Hepatocyte (in vitro differentiated cells): Measurements from ENCODE around the gene MC5R. TPM values are rescaled to one million over a fixed set of nuclear protein-coding genes. Genes with fewer than 3 reads are reported as not detected.

ENCODE experiments used
- DNase-seq: peaks from one replicate; pipeline ENCODE4 v3.0.0-alpha.2; 2016; ENCODE audit warnings: low spot score
- H2AFZ ChIP-seq: fragments of 200-600 bp; sonication (generic); 2 replicates; pipeline ENCODE4 v1.6.0; 2016; ENCODE audit warnings: antibody characterized with exemption, mild to moderate bottlenecking
- H3K27ac ChIP-seq: fragments of 200-600 bp; sonication (generic); 2 replicates; pipeline ENCODE4 v1.5.1; 2016; ENCODE audit warnings: mild to moderate bottlenecking
- H3K27me3 ChIP-seq: fragments of 200-600 bp; sonication (generic); 2 replicates; pipeline ENCODE4 v1.6.1; 2016
- H3K36me3 ChIP-seq: fragments of 200-600 bp; sonication (generic); replicated peaks from 2 replicates; pipeline ENCODE4 v1.5.1; 2016; ENCODE audit warnings: low read depth; ENCODE audit not compliant: insufficient read depth
- H3K4me1 ChIP-seq: fragments of 200-600 bp; sonication (generic); 2 replicates; pipeline ENCODE4 v1.5.1; 2016; ENCODE audit warnings: mild to moderate bottlenecking, moderate library complexity; ENCODE audit not compliant: insufficient read depth
- H3K4me2 ChIP-seq: fragments of 200-600 bp; sonication (generic); 2 replicates; pipeline ENCODE4 v1.6.0; 2016
- H3K4me3 ChIP-seq: fragments of 200-600 bp; sonication (generic); 2 replicates; pipeline ENCODE4 v1.5.1; 2016; ENCODE audit warnings: mild to moderate bottlenecking
- H3K79me2 ChIP-seq: fragments of 200-600 bp; sonication (generic); 2 replicates; pipeline ENCODE4 v1.6.0; 2017; ENCODE audit warnings: mild to moderate bottlenecking
- H3K9me2 ChIP-seq: fragments of 200-600 bp; sonication (generic); replicated peaks from 2 replicates; pipeline ENCODE4 v1.6.0; 2017; ENCODE audit warnings: mild to moderate bottlenecking; ENCODE audit not compliant: insufficient read depth
- H3K9me3 ChIP-seq: fragments of 200-600 bp; sonication (generic); 2 replicates; pipeline ENCODE4 v1.5.1; 2016; ENCODE audit warnings: low read depth, mild to moderate bottlenecking
- H4K20me1 ChIP-seq: fragments of 200-600 bp; sonication (generic); 2 replicates; pipeline ENCODE4 v1.6.0; 2016; ENCODE audit warnings: mild to moderate bottlenecking; ENCODE audit not compliant: insufficient read depth, poor library complexity, severe bottlenecking
- EZH2 ChIP-seq: fragments of 200-600 bp; sonication (generic); IDR thresholded peaks from 2 replicates; pipeline ENCODE4 v1.6.1; 2016; ENCODE audit warnings: antibody characterized with exemption, mild to moderate bottlenecking, borderline replicate concordance
- EZH2phosphoT487 ChIP-seq: fragments of 200-600 bp; sonication (generic); IDR thresholded peaks from one replicate; pipeline ENCODE4 v1.6.1; 2018; ENCODE audit warnings: antibody characterized with exemption, mild to moderate bottlenecking, low read depth, moderate library complexity; ENCODE audit not compliant: unreplicated experiment, severe bottlenecking
- WGBS: methylation state at CpG from one replicate; pipeline ENCODE4 v1.1.6; 2016; ENCODE audit warnings: low lambda C conversion rate; ENCODE audit errors: missing lambda C conversion rate; 5-methylcytosine and 5-hydroxymethylcytosine counted together
- polyA plus RNA-seq: library from polyadenylated mRNA; unstranded; fragments of >200 nt; fragmentation: Nextera tagmentation; extraction: Ambion mirVana; gene quantifications from 2 replicates; pipeline ENCODE4 v1.2.1, GENCODE V29; 2016
- total RNA-seq: library from RNA; depleted of rRNA; stranded (reverse); fragments of >200 nt; gene quantifications from 2 replicates; pipeline ENCODE4 v1.2.3, GENCODE V29; 2014
- TF ChIP-seq, protein P1 (sequence below): fragments of 200-600 bp; sonication (generic); IDR thresholded peaks from 2 replicates; pipeline ENCODE4 v1.5.1; 2016; ENCODE audit warnings: antibody characterized with exemption, mild to moderate bottlenecking; ENCODE audit not compliant: poor library complexity

Gene MC5R
- total and polyA plus RNA-seq, 2 experiments from 2014 or later, result not detected

DNA sequence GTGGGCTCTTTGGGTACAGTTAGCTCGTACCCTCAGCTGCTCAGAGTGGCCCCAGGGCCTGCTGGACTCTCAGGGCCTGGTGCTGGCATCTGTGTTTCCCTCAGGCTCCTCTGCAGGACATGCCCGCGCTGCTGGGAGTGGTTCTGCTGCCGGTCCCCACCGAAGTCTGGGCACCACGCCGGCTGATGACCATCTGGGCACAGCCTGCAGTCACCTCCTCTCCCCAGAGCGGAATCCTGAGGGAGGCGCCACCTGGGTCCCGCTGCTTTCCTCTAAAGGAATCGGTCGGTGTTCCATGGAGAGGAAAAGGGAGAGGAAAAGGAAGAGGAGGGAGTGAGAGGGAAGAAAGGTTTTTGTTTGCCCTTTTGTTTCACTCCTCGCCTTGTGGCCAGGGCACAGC lies 47.8 kb downstream of the MC5R start:
- no peaks in the 10 kb centered on the region for H3K79me2 ChIP-seq
- no peak overlapping the region for H3K27ac ChIP-seq
- H3K4me3 ChIP-seq, result no peak overlapping the region
- peaks cover 67% of the 10 kb centered on the region for H3K27me3 ChIP-seq
- no peaks in the 10 kb centered on the region for H3K9me3 ChIP-seq
- no peaks in the 10 kb centered on the region for H3K36me3 ChIP-seq
- H3K4me1 ChIP-seq, result no peaks in the 10 kb centered on the region
- H3K4me2 ChIP-seq, result no peak overlapping the region
- no peak for DNase-seq
- H4K20me1 ChIP-seq, result no peaks in the 10 kb centered on the region
- H3K9me2 ChIP-seq, result no peaks in the 10 kb centered on the region
- H2AFZ ChIP-seq, result no peak overlapping the region
- 71% methylated on average over 13 of the region's 13 CpGs for WGBS
- TF ChIP-seq EZH2phosphoT487, result no peak
- TF ChIP-seq, protein P1, sequence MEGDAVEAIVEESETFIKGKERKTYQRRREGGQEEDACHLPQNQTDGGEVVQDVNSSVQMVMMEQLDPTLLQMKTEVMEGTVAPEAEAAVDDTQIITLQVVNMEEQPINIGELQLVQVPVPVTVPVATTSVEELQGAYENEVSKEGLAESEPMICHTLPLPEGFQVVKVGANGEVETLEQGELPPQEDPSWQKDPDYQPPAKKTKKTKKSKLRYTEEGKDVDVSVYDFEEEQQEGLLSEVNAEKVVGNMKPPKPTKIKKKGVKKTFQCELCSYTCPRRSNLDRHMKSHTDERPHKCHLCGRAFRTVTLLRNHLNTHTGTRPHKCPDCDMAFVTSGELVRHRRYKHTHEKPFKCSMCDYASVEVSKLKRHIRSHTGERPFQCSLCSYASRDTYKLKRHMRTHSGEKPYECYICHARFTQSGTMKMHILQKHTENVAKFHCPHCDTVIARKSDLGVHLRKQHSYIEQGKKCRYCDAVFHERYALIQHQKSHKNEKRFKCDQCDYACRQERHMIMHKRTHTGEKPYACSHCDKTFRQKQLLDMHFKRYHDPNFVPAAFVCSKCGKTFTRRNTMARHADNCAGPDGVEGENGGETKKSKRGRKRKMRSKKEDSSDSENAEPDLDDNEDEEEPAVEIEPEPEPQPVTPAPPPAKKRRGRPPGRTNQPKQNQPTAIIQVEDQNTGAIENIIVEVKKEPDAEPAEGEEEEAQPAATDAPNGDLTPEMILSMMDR, result no peak
- TF ChIP-seq EZH2, result no peak

- Histone ChIP-seq H3K9me2 (no peaks in the 10 kb centered on the region), H4K20me1 (no peaks in the 10 kb centered on the region), H2AFZ (no peak overlapping the region), H3K4me1 (no peaks in the 10 kb centered on the region), H3K36me3 (no peaks in the 10 kb centered on the region), H3K79me2 (no peaks in the 10 kb centered on the region), H3K27ac (no peak overlapping the region), H3K9me3 (no peaks in the 10 kb centered on the region), H3K27me3 (peaks cover 60% of the 10 kb centered on the region), H3K4me2 (no peak overlapping the region), H3K4me3 (no peak overlapping the region)
- no peak for DNase-seq
- TF ChIP-seq, protein P1, result no peak
- TF ChIP-seq EZH2phosphoT487, result no peak
- no peak for TF ChIP-seq EZH2
- 90% methylated on average over 14 of the region's 14 CpGs for WGBS
Observed at GRCh38 chr18:13872373-13872772, 48.4 kb downstream of the MC5R start.

DNA sequence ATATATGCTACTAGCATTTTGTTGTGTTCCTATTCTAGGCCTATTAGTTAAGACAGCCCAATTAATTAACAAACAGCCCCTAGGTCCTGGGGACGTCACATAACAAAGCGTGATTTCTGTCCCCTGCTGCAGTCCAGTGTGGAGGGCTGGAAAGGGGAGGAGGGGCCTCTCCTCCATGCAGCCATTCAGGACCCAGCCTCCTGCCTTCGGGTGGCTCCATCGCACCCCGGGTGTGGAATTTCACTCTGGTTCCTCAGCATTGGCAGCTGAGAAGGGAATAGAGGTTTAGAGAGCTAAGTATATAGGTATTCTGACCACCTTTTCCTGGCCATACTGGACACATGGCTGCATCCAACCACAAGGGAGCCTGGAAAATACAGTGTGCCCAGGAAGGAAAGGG lies 49.0 kb downstream of the MC5R start:
- WGBS, result 62% methylated on average over 5 of the region's 5 CpGs

More for the DNA sequence above, 49.0 kb downstream of the MC5R start:
- H3K4me3 ChIP-seq, result no peak overlapping the region
- no peaks in the 10 kb centered on the region for H4K20me1 ChIP-seq
- DNase-seq, result no peak
- no peaks in the 10 kb centered on the region for H3K79me2 ChIP-seq
- no peaks in the 10 kb centered on the region for H3K9me2 ChIP-seq
- TF ChIP-seq, protein P1, result no peak
- TF ChIP-seq EZH2phosphoT487, result no peak
- TF ChIP-seq EZH2, result no peak
- no peaks in the 10 kb centered on the region for H3K9me3 ChIP-seq
- no peak overlapping the region for H2AFZ ChIP-seq
- no peaks in the 10 kb centered on the region for H3K4me1 ChIP-seq
- no peak overlapping the region for H3K4me2 ChIP-seq
- peaks cover 54% of the 10 kb centered on the region for H3K27me3 ChIP-seq
- H3K36me3 ChIP-seq, result no peaks in the 10 kb centered on the region
- H3K27ac ChIP-seq, result no peak overlapping the region
